Panc1 (cell line): ENCODE measurements around the gene SNX7. TPM values are rescaled to one million over a fixed set of nuclear protein-coding genes. Genes with fewer than 3 reads are reported as not detected.

Source experiments
- ATAC-seq: fragments of 200-7000 bp; cut with Tn5 transposase; 2 replicates; pipeline ENCODE4 v1.9.1; 2020; ENCODE audit warnings: mild to moderate bottlenecking, moderate library complexity
- BruUV-seq: library from RNA; stranded (reverse); fragments of 400-500 nt; replicated peaks from 2 replicates; lab custom pipeline; 2021; lab: Mats Ljungman, UMichigan
- CTCF ChIA-PET: fragments of 300-600 bp; sonication (Branson Sonifier 250); formaldehyde crosslinking; loops from one replicate; lab custom pipeline; 2022; ENCODE audit warnings: antibody characterized with exemption; lab: Charles Lee
- POLR2A ChIA-PET: fragments of 300-600 bp; sonication (Branson Sonifier 250); formaldehyde crosslinking; loops from one replicate; lab custom pipeline; 2022; ENCODE audit warnings: antibody characterized with exemption; lab: Charles Lee
- DNase-seq: peaks from one replicate; pipeline ENCODE4 v3.0.0-alpha.2; 2010; ENCODE audit warnings: low read depth, low spot score
- H3K27ac ChIP-seq: 2 replicates; pipeline ENCODE4 v1.5.1; 2011; ENCODE audit warnings: mild to moderate bottlenecking, low read length, inconsistent platforms
- H3K27me3 ChIP-seq: fragments of 200-500 bp; sonication (Bioruptor generic); 2 replicates; pipeline ENCODE4 v1.6.0; 2014; ENCODE audit warnings: low read length, inconsistent platforms; ENCODE audit not compliant: control insufficient read depth, insufficient read depth
- H3K36me3 ChIP-seq: fragments of 200-500 bp; sonication (Bioruptor generic); 2 replicates; pipeline ENCODE4 v1.5.1; 2014; ENCODE audit warnings: inconsistent platforms, mild to moderate bottlenecking, low read length, moderate library complexity; ENCODE audit not compliant: control insufficient read depth, insufficient read depth
- H3K4me1 ChIP-seq: 2 replicates; pipeline ENCODE4 v1.5.1; 2011; ENCODE audit warnings: inconsistent platforms, mild to moderate bottlenecking, low read length, moderate library complexity; ENCODE audit not compliant: control insufficient read depth, insufficient read depth
- H3K4me3 ChIP-seq, 2 experiments: 2 replicates each; pipeline ENCODE4 v1.5.1; 2011 to 2012; ENCODE audit warnings: low read depth in 2 of 2, low read length in 2 of 2, mild to moderate bottlenecking in 2 of 2, inconsistent platforms in 1 of 2, moderate library complexity in 1 of 2
- H3K9me3 ChIP-seq: fragments of 200-500 bp; sonication (Bioruptor generic); 2 replicates; pipeline ENCODE4 v1.5.1; 2014; ENCODE audit warnings: low read depth, mild to moderate bottlenecking, inconsistent platforms, low read length, moderate library complexity; ENCODE audit not compliant: control insufficient read depth, insufficient read depth
- POLR2AphosphoS5 ChIP-seq: IDR thresholded peaks from 2 replicates; pipeline ENCODE4 v1.6.1; 2012; ENCODE audit warnings: mild to moderate bottlenecking, low read depth, low read length, moderate library complexity
- REST ChIP-seq, 2 experiments: IDR thresholded peaks; 2 replicates each; pipeline ENCODE4 v1.6.1; 2011 to 2012; ENCODE audit warnings: low read depth in 2 of 2, control low read depth in 1 of 2, low read length in 1 of 2, mild to moderate bottlenecking in 1 of 2, moderate library complexity in 1 of 2; ENCODE audit not compliant: insufficient read depth in 1 of 2
- SIN3A ChIP-seq: IDR thresholded peaks from 2 replicates; pipeline ENCODE4 v1.6.1; 2012; ENCODE audit warnings: low read depth, mild to moderate bottlenecking, low read length, moderate library complexity, borderline replicate concordance; ENCODE audit not compliant: insufficient read depth
- TCF7L2 ChIP-seq: IDR thresholded peaks from 2 replicates; pipeline ENCODE4 v1.6.1; 2011; ENCODE audit warnings: mild to moderate bottlenecking, low read depth, low read length, inconsistent platforms
- in situ Hi-C: cut with HindIII; loops from 2 replicates; pipeline ENCODE4 v1.10.0; 2016; ENCODE audit warnings: low sequenced_read_pairs, low pct_unique_long_range_greater_than_20kb
- intact Hi-C: fragments of 100-400 bp; cut with micrococcal nuclease; formaldehyde crosslinking; loops from one replicate; pipeline ENCODE4 v1.10.0; 2022; ENCODE audit not compliant: unreplicated experiment
- total RNA-seq: library from RNA; stranded (reverse); gene quantifications from one replicate; pipeline ENCODE4 v1.2.1, GENCODE V29; 2021; ENCODE audit not compliant: unreplicated experiment
- TF ChIP-seq, protein P1 (sequence below): fragments of 450-650 bp; IDR thresholded peaks from 2 replicates; pipeline ENCODE4 v1.5.1; 2017; ENCODE audit warnings: mild to moderate bottlenecking

The SNX7 gene
- total RNA-seq, 1 experiment from 2014 or later = 37.4 TPM

GRCh38 chr1:98674075-98674781 is 12.7 kb downstream of the SNX7 start:
- DNase-seq = no peak
- CTCF ChIA-PET = no interaction called here
- H3K4me3 ChIP-seq = no peak overlapping the region
- H3K27me3 ChIP-seq = no peaks in the 10 kb centered on the region
- BruUV-seq = no TSS peak
- intact Hi-C loops = no loop called here
- no peaks in the 10 kb centered on the region for H3K4me1 ChIP-seq
- in situ Hi-C loops = no loop called here
- ATAC-seq = no peak
- no peak overlapping the region for H3K27ac ChIP-seq
- POLR2A ChIA-PET = no interaction called here
- TF ChIP-seq POLR2AphosphoS5 (no peak), REST (IDR thresholded peaks at IDR 0.05; ENCODE audit: insufficient read depth in 1 of 2, low read depth in 2 of 2, low read length in 1 of 2) (no peak), SIN3A (no peak), TCF7L2 (no peak)
- TF ChIP-seq, protein P1, sequence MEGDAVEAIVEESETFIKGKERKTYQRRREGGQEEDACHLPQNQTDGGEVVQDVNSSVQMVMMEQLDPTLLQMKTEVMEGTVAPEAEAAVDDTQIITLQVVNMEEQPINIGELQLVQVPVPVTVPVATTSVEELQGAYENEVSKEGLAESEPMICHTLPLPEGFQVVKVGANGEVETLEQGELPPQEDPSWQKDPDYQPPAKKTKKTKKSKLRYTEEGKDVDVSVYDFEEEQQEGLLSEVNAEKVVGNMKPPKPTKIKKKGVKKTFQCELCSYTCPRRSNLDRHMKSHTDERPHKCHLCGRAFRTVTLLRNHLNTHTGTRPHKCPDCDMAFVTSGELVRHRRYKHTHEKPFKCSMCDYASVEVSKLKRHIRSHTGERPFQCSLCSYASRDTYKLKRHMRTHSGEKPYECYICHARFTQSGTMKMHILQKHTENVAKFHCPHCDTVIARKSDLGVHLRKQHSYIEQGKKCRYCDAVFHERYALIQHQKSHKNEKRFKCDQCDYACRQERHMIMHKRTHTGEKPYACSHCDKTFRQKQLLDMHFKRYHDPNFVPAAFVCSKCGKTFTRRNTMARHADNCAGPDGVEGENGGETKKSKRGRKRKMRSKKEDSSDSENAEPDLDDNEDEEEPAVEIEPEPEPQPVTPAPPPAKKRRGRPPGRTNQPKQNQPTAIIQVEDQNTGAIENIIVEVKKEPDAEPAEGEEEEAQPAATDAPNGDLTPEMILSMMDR = no peak
- H3K9me3 ChIP-seq = no peaks in the 10 kb centered on the region
- no peaks in the 10 kb centered on the region for H3K36me3 ChIP-seq

- in situ Hi-C loops = no loop called here
- POLR2A ChIA-PET = no interaction called here
Observed at GRCh38 chr1:98675282-98675681, 13.8 kb downstream of the SNX7 start.

More at GRCh38 chr1:98675282-98675681, 13.8 kb downstream of the SNX7 start:
- CTCF ChIA-PET = no interaction called here
- no peaks in the 10 kb centered on the region for H3K9me3 ChIP-seq
- H3K27me3 ChIP-seq = no peaks in the 10 kb centered on the region
- intact Hi-C loops = no loop called here
- DNase-seq (no peak), ATAC-seq (no peak)
- no peak overlapping the region for H3K4me3 ChIP-seq
- TF ChIP-seq, protein P1 = no peak
- TF ChIP-seq SIN3A (no peak), REST (IDR thresholded peaks at IDR 0.05; ENCODE audit: insufficient read depth in 1 of 2, low read depth in 2 of 2, low read length in 1 of 2) (no peak), POLR2AphosphoS5 (no peak), TCF7L2 (no peak)
- no peaks in the 10 kb centered on the region for H3K4me1 ChIP-seq
- no peaks in the 10 kb centered on the region for H3K36me3 ChIP-seq
- no peak overlapping the region for H3K27ac ChIP-seq
- BruUV-seq = no TSS peak
